ENCODE results near the gene MYBPH.

The MYBPH gene

GRCh38 chr1:203188686-203189232, 13.1 kb upstream of the MYBPH start:
- Histone ChIP-seq H2AFZ (ENCODE audit: low read depth) (no peak overlapping the region), H3K36me3 (ENCODE audit: insufficient read depth) (no peaks in the 10 kb centered on the region), H3K4me2 (no peak overlapping the region), H3K4me1 (ENCODE audit: low read depth, poor library complexity, severe bottlenecking) (no peaks in the 10 kb centered on the region), H3K27ac (no peak overlapping the region), H3K27me3 (ENCODE audit: insufficient read depth, low read depth) (no peaks in the 10 kb centered on the region), H3K79me2 (ENCODE audit: insufficient read depth, low read depth) (no peaks in the 10 kb centered on the region), H3K9ac (no peak overlapping the region), H3K4me3 (IDR thresholded peaks at IDR 0.05; ENCODE audit: insufficient read depth, low read depth, low read length) (no peak overlapping the region), H4K20me1 (ENCODE audit: insufficient read depth) (no peaks in the 10 kb centered on the region)
- TF ChIP-seq CTCF (conservative IDR thresholded peaks at IDR 0.05; ENCODE audit: low read depth, low read length), result no peak

- Histone ChIP-seq H4K20me1 (ENCODE audit: insufficient read depth) (no peaks in the 10 kb centered on the region), H3K9ac (no peak overlapping the region), H3K79me2 (ENCODE audit: insufficient read depth, low read depth) (no peaks in the 10 kb centered on the region), H3K4me1 (ENCODE audit: low read depth, poor library complexity, severe bottlenecking) (no peaks in the 10 kb centered on the region), H3K4me3 (IDR thresholded peaks at IDR 0.05; ENCODE audit: insufficient read depth, low read depth, low read length) (no peak overlapping the region), H3K27ac (no peak overlapping the region), H3K36me3 (ENCODE audit: insufficient read depth) (no peaks in the 10 kb centered on the region), H2AFZ (ENCODE audit: low read depth) (no peak overlapping the region), H3K27me3 (ENCODE audit: insufficient read depth, low read depth) (no peaks in the 10 kb centered on the region), H3K4me2 (no peak overlapping the region)
- no peak for TF ChIP-seq CTCF (conservative IDR thresholded peaks at IDR 0.05; ENCODE audit: low read depth, low read length)
Measured at GRCh38 chr1:203187689-203188264, 12.2 kb upstream of the MYBPH start.

GRCh38 chr1:203187304-203187685, 11.7 kb upstream of the MYBPH start:
- H4K20me1 ChIP-seq (ENCODE audit: insufficient read depth), result no peaks in the 10 kb centered on the region
- H3K9ac ChIP-seq, result no peak overlapping the region
- no peaks in the 10 kb centered on the region for H3K4me1 ChIP-seq (ENCODE audit: low read depth, poor library complexity, severe bottlenecking)
- H3K4me3 ChIP-seq (IDR thresholded peaks at IDR 0.05; ENCODE audit: insufficient read depth, low read depth, low read length), result no peak overlapping the region
- no peaks in the 10 kb centered on the region for H3K27me3 ChIP-seq (ENCODE audit: insufficient read depth, low read depth)
- H3K79me2 ChIP-seq (ENCODE audit: insufficient read depth, low read depth), result no peaks in the 10 kb centered on the region
- no peak overlapping the region for H3K4me2 ChIP-seq
- H2AFZ ChIP-seq (ENCODE audit: low read depth), result no peak overlapping the region
- no peak overlapping the region for H3K27ac ChIP-seq
- no peak for TF ChIP-seq CTCF (conservative IDR thresholded peaks at IDR 0.05; ENCODE audit: low read depth, low read length)
- no peaks in the 10 kb centered on the region for H3K36me3 ChIP-seq (ENCODE audit: insufficient read depth)

- Histone ChIP-seq H3K9ac (no peak within 1 kb of the TSS), H2AFZ (ENCODE audit: low read depth) (no peak within 1 kb of the TSS), H3K4me1 (ENCODE audit: low read depth, poor library complexity, severe bottlenecking) (no peaks in the 10 kb centered on the region), H4K20me1 (ENCODE audit: insufficient read depth) (no peaks in the 10 kb centered on the region), H3K4me2 (no peak within 1 kb of the TSS), H3K36me3 (ENCODE audit: insufficient read depth) (no peaks in the 10 kb centered on the region), H3K4me3 (IDR thresholded peaks at IDR 0.05; ENCODE audit: insufficient read depth, low read depth, low read length) (no peak within 1 kb of the TSS), H3K27ac (no peak within 1 kb of the TSS), H3K79me2 (ENCODE audit: insufficient read depth, low read depth) (no peaks in the 10 kb centered on the region), H3K27me3 (ENCODE audit: insufficient read depth, low read depth) (no peaks in the 10 kb centered on the region)
- TF ChIP-seq CTCF (conservative IDR thresholded peaks at IDR 0.05; ENCODE audit: low read depth, low read length), result no peak
Measured at GRCh38 chr1:203186446-203187303, 11.0 kb upstream of the MYBPH start, which contains the start of gene CHI3L1. Gene CHI3L1, minus strand, starts transcription at chr1:203186704. Its CDS starts 81 bp downstream, at chr1:203186623.
